Glomerular visceral epithelial cell (primary cell): ENCODE measurements around the gene FBXW7.

Experiments
- DNase-seq: peaks from one replicate; pipeline ENCODE4 v3.0.0-alpha.2; 2016; ENCODE audit errors: extremely low spot score

The FBXW7 gene

DNA sequence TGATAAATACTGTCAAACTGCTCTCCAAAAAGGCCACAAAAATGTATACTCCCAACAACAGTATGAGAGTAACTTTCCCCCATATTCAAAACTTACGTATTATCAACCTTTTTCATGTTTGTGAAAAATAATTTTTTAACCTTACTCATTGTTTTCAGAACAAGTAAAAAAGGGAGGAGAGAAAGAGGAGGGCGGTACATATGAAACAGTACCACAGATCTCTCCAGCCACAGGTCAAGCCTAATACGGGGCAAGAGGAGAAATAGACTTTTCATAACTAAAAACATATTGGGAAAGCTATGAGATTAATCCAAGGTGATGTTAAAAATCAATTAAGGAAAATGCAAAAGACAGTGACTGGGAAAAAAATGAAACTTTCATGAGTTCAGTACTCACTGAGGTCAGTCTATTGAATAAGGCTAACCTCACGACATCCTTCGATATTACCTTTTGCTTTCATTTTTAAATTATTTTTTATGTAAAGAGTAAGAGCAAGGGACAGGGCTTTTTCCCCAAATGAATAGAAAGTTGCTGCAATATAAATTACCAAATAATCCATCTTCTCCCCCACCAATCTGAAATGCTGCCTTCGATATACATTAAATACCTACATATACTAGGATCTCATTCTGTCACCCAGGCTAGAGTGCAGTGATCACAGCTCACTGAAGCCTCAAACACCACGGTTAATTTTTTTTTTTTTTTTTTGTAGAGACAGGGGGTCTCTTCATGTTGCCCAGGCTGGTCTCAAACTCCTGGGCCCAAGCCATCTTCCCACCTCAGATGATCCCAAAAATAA is 25.3 kb downstream of the FBXW7 start:
- no peak for DNase-seq

- no peak for DNase-seq
Measured at GRCh38 chr4:152509595-152510225, 26.2 kb downstream of the FBXW7 start.

GRCh38 chr4:152508818-152509217 is 27.1 kb downstream of the FBXW7 start:
- DNase-seq: no peak

DNA sequence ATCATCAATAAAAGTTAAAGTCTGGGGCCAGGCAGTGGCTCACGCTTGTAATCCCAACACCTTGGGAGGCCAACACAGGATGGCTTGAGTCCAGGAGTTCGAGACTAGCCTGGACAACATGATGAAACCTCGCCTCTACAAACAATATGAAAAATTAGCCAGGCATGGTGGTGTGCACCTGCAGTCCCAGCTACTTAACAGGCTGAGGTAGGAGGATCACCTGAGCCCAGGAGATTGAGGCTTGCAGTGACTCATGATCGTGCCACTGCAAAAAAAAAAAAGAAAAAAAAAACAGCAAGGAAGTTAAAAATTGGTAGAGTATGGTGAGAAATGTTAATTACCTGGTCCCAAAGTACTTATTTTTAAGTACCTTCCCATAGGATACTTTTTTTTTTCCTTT is 27.5 kb downstream of the FBXW7 start:
- DNase-seq: peak; percentile 9

DNA sequence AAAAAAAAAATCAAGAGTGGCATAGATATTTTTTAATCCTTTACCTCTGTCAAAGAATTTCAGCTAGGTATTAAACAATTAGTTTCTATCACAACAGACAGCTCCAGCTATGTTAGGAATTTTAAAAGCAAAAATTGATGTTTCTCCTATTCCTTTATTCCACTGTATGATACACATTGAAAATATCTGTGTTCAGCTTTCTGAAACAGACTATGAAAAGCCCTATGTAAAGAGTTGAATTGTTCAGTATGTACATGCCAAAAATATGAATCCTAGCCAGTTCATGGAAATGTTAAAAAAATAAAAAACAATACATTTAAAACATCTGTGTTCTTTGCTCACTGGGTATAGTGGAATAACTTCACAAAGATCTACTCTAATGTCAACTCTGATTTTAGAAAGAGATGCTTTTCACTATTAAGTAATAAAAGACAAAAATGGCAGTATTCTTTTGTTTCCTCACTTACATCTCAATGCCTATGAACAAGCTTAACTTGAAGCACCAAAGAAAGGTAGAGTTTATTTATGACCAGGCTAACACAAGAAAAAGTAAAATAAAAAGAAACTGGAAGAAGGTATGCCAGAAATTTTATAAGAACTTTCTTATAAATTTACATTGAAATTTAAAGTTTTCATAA is 32.1 kb downstream of the FBXW7 start:
- no peak for DNase-seq

DNA sequence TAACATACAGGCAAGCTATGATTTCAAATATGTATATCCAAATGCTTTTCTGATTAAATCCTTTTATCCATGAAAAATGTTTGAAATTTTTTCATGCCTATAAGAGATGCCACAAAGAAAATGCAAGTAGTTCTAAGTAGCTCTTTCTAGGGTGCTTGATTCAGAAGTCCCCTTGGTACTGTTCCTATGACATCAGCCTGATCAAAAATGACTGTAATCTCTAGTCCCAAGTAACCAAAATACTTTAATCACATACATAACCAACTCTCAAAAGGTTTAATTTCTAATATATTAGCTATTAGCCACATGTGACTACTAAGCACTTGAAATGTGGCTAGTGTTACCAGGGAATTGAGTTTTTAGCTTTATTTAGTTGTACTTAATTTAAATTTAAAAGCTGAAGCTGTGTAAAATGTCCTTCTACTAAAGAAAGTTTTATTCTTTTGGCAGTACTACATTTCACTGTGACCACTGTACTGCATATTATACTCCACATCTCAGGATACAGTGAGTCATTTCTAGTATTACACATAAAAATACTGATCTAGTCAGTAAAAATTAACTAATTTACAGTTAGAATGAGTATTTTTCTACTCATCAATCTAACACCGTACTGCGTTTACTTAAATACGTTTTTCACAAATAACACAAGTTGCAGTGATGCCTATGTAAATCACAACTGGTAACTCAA is 33.9 kb downstream of the FBXW7 start:
- no peak for DNase-seq

- peak; percentile 80 for DNase-seq
Measured at GRCh38 chr4:152500800-152501434, 35.0 kb downstream of the FBXW7 start.

DNA sequence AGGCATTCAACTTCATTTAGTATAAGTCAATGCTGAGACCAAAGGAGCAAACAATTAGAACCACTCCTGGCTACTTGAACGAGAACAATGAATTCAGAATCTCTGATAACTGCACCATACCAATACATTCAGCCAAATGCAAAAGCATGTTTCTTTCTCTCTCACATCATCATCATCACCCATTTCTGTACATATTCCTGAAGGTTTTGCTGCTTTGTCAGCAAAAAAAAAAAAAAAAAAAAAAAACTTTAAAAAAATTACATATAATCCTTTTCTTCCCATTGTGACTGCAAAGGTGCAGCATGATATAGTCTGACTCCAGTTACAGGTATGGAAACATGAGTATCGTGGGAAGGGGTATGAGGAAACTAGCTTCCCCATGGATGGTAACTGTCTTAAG is 35.6 kb downstream of the FBXW7 start:
- DNase-seq: no peak

DNA sequence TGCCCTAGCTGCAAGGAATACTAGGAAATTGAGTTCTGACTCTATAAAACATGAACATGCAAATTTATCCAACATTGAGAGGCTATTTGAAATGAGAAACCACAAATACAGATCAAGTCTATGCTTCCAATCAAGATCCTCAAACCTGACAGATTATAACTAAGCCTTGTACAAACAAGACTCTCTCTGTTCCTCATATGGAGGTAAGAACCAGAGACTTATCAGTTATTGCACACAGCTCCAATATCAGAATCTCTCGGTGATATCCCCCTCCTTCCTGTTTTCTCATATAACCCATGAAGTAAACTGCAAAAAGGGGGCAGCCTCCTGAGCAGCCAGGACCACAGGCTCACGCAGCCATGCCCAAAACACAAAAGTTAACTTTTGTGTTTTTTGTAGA is 36.5 kb downstream of the FBXW7 start:
- DNase-seq: no peak

GRCh38 chr4:152494020-152494419 is 41.9 kb downstream of the FBXW7 start:
- no peak for DNase-seq

GRCh38 chr4:152488246-152488645 is 47.6 kb downstream of the FBXW7 start:
- DNase-seq: no peak

DNA sequence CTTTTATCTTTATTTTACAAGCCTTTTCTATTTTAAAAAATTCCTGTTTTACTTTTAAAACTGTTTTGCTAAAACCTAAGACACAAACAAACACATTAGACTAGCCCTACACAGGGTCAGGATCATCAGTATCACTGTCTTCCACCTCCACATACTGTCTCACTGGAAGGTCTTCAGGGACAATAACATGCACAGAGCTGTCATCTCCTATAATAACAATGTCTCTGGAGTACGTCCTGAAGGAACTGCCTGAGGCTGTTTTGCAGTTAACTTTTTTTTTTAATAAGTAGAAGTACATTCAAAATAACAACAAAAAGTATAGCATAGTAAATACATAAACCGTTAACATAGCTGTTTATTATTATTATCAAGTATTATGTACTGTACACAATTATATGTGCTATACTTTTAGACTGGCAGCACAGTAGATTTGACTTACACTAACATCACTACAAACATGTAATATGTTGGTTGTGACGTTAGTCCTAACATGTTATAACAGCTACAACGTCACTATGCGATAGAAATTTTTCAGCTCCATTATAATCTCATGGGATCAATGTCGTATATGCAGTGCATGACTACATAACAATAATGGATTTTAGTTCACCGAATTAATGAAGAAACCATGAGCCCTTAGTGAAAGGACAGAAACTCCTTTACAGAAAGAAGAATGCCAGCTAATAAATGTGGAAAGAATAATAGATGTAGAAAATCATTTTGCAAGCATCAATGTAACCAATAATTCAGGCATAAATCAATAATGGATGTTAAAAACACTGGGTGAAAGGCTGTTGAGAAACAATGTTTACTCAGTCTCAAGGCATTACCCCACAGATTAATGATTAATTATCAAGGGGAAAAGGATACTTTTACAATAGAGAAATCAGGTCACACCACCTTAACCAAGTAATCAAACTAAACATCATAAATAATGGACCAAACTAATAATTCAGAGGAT is 49.2 kb downstream of the FBXW7 start:
- no peak for DNase-seq

DNA sequence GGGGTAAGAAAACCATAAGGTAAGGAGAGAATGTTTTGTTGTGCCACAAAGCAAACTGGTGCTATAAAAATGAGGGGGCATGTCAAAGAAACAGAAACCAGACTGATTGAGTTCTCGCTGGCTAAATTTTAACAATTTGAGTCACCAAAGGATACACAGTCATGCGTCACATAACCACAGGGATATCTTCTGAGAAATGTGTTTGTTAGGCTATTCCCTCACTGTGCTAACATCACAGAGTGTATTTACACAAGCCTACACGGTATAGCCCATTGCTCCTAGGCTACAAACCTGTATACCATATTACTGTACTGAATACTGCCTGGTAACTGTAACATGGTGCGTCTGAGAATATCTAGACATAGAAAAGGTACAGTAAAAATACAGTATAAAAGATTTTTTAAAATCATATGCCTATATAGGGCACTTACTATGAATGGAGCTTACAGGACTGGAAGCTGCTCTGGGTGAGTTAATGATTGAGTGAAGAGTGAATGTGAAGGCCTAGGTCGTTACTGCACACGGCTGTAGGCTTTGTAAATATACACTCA is 50.1 kb downstream of the FBXW7 start:
- DNase-seq: peak; percentile 87

GRCh38 chr4:152482211-152482610 is 53.7 kb downstream of the FBXW7 start:
- no peak for DNase-seq

DNA sequence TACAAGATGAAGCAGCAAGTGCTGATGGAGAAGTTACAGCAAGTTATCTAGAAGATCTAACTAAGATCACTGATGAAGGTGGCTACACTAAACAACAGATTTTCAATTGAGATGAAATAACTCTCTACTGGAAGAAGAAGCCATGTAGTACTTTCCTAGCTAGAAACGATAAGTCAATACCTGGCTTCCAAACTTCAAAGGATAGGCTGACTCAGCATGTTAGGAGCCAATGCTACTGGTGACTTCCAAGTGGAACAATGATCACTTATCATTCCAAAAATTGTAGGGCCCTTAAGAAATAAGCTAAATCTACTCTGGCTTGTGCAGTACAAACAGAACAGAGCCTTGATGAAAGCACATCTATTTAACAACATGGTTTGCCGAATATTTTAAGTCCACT is 55.0 kb downstream of the FBXW7 start:
- no peak for DNase-seq

GRCh38 chr4:152480326-152480725 is 55.6 kb downstream of the FBXW7 start:
- DNase-seq: no peak

DNA sequence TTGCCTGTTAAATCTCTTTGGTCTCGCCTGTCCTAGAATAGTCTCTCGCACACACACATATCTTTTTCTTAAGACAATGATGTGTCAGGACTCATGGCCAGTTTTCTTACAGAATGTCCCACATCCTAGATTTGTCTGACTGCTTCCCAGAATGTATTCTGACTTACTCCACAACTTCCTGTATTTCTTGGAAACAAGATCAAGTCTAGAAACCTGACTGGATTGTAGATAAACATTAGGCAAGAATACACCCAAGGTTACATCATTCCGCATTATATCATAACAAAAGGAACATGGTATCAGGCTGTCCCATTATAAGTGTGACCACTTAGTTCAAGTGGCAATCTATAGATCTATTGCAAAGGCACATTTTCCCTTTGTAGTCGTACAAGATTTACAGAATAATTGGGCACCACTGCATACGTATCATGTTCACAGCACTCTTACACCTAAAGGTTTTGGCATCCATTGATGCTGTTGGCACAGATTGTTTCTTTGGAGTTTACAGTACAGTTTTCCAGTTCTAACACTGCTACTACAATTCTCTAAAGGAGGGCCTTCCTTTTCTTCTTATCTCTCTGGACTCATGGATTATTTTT is 56.4 kb downstream of the FBXW7 start:
- DNase-seq: peak; percentile 26

- DNase-seq: no peak
Measured at GRCh38 chr4:152478461-152479237, 57.2 kb downstream of the FBXW7 start.

DNA sequence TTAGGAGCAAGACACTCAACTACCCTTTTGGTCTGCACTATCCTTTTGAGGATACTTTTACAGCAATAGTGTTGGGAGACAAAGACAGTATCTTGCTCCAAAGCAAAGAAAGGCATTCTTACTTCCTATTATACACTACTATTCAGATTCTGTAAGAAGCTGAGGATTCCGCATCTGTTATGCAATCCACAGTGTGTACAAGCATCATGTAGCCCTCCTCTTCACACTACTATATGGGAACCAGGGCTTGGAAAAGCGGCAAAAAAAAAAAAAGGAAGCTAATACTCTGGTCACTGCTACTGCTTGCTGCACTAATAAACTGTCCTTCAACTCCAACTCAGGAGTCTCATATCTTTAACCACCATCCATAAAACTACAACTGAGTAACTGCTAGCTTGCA is 59.1 kb downstream of the FBXW7 start:
- DNase-seq: no peak
